NT2/D1 (cell line): Measurements from ENCODE around the gene MRC2.

Experiments used
- YY1 ChIP-seq: IDR thresholded peaks from 2 replicates; pipeline ENCODE4 v1.6.1; 2011; ENCODE audit not compliant: insufficient read length, insufficient read depth
- ZNF274 ChIP-seq: IDR thresholded peaks from 2 replicates; pipeline ENCODE4 v1.6.1; 2011; ENCODE audit warnings: mild to moderate bottlenecking, low read depth, low read length

DNA sequence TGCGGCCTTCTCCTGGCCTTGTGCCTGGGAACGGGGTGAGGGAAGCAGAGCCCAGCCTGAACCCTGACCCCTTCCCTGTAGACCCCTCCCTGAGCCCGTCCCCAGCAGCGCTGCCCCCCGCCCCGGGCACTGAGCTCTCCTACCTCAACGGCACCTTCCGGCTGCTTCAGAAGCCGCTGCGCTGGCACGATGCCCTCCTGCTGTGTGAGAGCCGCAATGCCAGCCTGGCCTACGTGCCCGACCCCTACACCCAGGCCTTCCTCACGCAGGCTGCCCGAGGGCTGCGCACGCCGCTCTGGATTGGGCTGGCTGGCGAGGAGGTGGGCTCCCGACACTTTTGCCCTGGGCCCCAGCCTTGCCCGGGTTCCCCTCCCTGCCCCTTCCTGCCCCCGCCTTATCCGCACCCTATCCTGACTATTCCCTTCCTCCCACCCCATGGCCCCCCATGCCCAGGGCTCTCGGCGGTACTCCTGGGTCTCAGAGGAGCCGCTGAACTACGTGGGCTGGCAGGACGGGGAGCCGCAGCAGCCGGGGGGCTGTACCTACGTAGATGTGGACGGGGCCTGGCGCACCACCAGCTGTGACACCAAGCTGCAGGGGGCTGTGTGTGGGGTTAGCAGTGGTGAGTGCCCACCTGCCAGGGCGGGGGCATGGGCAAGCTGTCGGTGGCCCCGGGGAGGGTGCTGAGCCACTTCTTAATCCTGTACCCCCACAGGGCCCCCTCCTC lies 62.1 kb downstream of the MRC2 start:
- TF ChIP-seq YY1 = no peak
- TF ChIP-seq ZNF274 = no peak
